ENCODE measurements around the gene SYNJ2.

SYNJ2 gene

GRCh38 chr6:158043008-158043407, 61.3 kb downstream of the SYNJ2 start:
- TF ChIP-seq, protein P1, sequence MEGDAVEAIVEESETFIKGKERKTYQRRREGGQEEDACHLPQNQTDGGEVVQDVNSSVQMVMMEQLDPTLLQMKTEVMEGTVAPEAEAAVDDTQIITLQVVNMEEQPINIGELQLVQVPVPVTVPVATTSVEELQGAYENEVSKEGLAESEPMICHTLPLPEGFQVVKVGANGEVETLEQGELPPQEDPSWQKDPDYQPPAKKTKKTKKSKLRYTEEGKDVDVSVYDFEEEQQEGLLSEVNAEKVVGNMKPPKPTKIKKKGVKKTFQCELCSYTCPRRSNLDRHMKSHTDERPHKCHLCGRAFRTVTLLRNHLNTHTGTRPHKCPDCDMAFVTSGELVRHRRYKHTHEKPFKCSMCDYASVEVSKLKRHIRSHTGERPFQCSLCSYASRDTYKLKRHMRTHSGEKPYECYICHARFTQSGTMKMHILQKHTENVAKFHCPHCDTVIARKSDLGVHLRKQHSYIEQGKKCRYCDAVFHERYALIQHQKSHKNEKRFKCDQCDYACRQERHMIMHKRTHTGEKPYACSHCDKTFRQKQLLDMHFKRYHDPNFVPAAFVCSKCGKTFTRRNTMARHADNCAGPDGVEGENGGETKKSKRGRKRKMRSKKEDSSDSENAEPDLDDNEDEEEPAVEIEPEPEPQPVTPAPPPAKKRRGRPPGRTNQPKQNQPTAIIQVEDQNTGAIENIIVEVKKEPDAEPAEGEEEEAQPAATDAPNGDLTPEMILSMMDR (IDR thresholded peaks at IDR 0.05; ENCODE audit: extremely low read depth, missing control alignments), result no peak
- DNase-seq (ENCODE audit: low spot score), result no peak

GRCh38 chr6:158043586-158044524, 62.2 kb downstream of the SYNJ2 start:
- no peak for DNase-seq (ENCODE audit: low spot score)
- TF ChIP-seq, protein P1 (IDR thresholded peaks at IDR 0.05; ENCODE audit: extremely low read depth, missing control alignments), result no peak

- DNase-seq (ENCODE audit: low spot score), result no peak
- TF ChIP-seq, protein P1 (IDR thresholded peaks at IDR 0.05; ENCODE audit: extremely low read depth, missing control alignments), result no peak
Measured at GRCh38 chr6:158044525-158044888, 62.8 kb downstream of the SYNJ2 start.

- peak; percentile 36 for DNase-seq (ENCODE audit: low spot score)
- TF ChIP-seq, protein P1 (IDR thresholded peaks at IDR 0.05; ENCODE audit: extremely low read depth, missing control alignments), result no peak
Measured at GRCh38 chr6:158046201-158047126, 64.8 kb downstream of the SYNJ2 start.

DNA sequence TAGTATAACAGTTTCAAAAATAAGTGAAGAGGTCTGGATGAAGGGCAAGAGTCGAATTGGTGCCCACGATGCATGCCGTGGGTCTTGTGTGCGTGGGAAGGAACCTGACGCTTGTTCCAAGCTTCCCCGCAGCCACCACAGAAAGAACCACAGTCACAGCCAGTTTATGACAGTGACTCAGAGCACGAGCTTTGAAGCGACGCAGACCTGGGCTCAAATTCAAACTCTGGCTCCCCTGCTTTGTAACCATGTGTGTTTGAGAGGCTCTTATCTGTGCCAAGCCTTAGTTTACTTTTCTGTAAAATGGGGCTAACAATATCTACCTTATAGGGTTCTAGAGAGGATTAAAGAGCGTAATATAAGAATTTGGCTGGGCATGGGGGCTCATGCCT, 65.5 kb downstream of the SYNJ2 start:
- TF ChIP-seq, protein P1 (IDR thresholded peaks at IDR 0.05; ENCODE audit: extremely low read depth, missing control alignments), result no peak
- DNase-seq (ENCODE audit: low spot score), result no peak

GRCh38 chr6:158047563-158048323, 66.1 kb downstream of the SYNJ2 start:
- TF ChIP-seq, protein P1 (IDR thresholded peaks at IDR 0.05; ENCODE audit: extremely low read depth, missing control alignments), result no peak
- no peak for DNase-seq (ENCODE audit: low spot score)

Measured in GM20000 (cell line).